Large intestine (tissue), 3 donors: ENCODE results near the gene CNN2. TPM values are rescaled to one million over a fixed set of nuclear protein-coding genes. Genes with fewer than 3 reads are reported as not detected.

Experiments
- DNase-seq, 2 donors: peaks; one replicate each; pipeline versions ENCODE4 v3.0.0 to v3.0.0-alpha.2; 2013
- H3K27ac ChIP-seq: one replicate; pipeline ENCODE4 v1.5.1; 2013; ENCODE audit warnings: low read length
- H3K27me3 ChIP-seq: 2 replicates; pipeline ENCODE4 v1.6.1; 2013; ENCODE audit warnings: low read length; ENCODE audit not compliant: control insufficient read depth, insufficient read depth
- H3K36me3 ChIP-seq: 2 replicates; pipeline ENCODE4 v1.6.1; 2013; ENCODE audit warnings: low read length; ENCODE audit not compliant: control insufficient read depth, insufficient read depth
- H3K4me1 ChIP-seq: one replicate; pipeline ENCODE4 v1.6.1; 2013; ENCODE audit warnings: low read length; ENCODE audit not compliant: control insufficient read depth, insufficient read depth
- H3K4me3 ChIP-seq: one replicate; pipeline ENCODE4 v1.5.1; 2013; ENCODE audit warnings: low read length
- H3K9me3 ChIP-seq: one replicate; pipeline ENCODE4 v1.6.1; 2013; ENCODE audit warnings: mild to moderate bottlenecking, low read depth, low read length, moderate library complexity; ENCODE audit not compliant: control insufficient read depth
- WGBS: methylation state at CpG from one replicate; pipeline ENCODE4 v1.1.5; 2013; ENCODE audit warnings: low lambda C conversion rate; ENCODE audit not compliant: insufficient coverage; 5-methylcytosine and 5-hydroxymethylcytosine counted together
- polyA plus RNA-seq: library from polyadenylated mRNA; unstranded; fragments of 120-200 nt; gene quantifications from one replicate; pipeline ENCODE4 v1.2.1, GENCODE V29; 2013

CNN2 gene
- polyA plus RNA-seq, 1 donor: 31.5 TPM

DNA sequence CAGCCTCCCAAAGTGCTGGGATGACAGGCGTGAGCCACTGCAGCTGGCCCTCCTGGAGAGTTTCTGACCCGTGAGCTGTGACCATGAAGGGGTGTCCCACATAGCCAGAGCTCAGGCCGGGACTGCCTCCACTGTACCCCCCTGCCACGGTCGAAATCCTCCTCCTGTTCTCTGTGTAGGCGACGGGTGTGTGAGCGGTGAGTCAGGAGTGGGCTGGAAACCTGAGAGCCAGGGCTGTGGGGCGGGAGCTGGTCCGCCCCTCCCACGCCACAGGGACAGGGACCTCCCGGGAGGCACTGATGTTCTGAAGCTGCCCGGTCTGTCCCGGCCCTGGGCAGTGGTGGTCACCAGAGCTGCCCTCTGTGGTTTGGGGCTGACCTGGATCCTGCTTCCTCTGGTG lies 38.3 kb upstream of the CNN2 start:
- DNase-seq: no peak
- no peaks in the 10 kb centered on the region for H3K27me3 ChIP-seq
- H3K4me3 ChIP-seq: no peak overlapping the region
- H3K9me3 ChIP-seq: peaks cover 15% of the 10 kb centered on the region
- peaks cover 8% of the 10 kb centered on the region for H3K4me1 ChIP-seq
- H3K27ac ChIP-seq: no peak overlapping the region
- WGBS: no CpG with 5 or more reads among the region's 14 CpGs
- peaks cover 48% of the 10 kb centered on the region for H3K36me3 ChIP-seq

DNA sequence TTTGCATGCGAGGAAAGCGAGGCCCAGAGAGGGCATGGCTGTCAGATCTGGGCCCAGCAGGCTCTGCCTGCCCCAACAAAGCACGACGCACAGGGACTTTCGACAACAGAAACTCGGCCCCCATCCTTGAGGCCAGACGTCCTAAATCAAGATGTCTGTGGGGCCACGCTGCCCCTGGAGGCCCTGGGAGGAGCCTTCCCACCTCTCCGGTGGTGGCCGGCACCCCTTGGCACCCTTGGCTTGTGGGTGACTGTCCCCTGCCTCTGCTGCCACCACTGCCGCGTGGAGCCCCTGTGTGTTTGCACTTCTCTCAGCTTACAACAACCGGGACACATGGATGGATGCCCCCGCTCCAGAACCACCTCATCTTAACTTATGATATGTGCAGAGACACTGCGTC lies 37.9 kb upstream of the CNN2 start:
- Histone ChIP-seq H3K27ac (no peak overlapping the region), H3K4me3 (no peak overlapping the region), H3K9me3 (peaks cover 16% of the 10 kb centered on the region), H3K27me3 (no peaks in the 10 kb centered on the region), H3K36me3 (peaks cover 50% of the 10 kb centered on the region), H3K4me1 (peaks cover 5% of the 10 kb centered on the region)
- WGBS: no CpG with 5 or more reads among the region's 15 CpGs
- DNase-seq: no peak

DNA sequence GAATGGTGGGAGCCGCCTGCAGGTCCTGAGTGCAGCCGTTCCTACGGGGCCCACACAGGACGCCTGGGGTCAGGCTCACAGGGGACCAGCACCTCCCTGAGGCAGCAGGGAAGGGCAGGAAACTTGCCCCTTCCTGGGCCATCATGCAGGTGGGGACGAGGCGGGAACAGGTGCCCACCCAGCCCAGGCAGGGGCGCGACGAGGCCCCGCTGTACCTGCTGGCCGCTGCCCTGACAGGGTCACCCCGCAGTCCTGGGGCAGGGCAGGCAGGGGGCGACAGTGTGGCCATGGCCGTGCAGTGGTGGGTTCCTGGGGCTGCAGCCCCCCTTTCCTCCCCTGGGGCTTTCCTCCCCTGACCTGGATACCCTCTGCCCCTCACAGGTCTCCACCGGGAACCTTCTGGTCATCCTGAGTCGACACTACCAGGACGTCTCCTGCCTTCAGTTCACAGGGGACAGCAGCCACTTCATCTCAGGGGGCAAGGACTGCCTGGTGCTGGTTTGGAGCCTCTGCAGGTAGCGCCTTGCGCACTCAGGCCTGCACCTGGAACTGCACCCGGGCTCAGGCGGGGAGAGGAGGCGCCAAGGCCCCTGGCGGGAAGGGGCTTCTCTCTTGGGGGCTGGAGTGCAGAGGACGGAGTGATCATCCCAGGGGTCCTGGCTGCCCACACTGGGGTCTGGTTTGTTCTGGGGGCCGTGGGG lies 36.9 kb upstream of the CNN2 start:
- WGBS: no CpG with 5 or more reads among the region's 25 CpGs
- DNase-seq: no peak
- Histone ChIP-seq H3K4me3 (no peak overlapping the region), H3K36me3 (peaks cover 56% of the 10 kb centered on the region), H3K27me3 (no peaks in the 10 kb centered on the region), H3K4me1 (no peaks in the 10 kb centered on the region), H3K27ac (no peak overlapping the region), H3K9me3 (peaks cover 16% of the 10 kb centered on the region)

DNA sequence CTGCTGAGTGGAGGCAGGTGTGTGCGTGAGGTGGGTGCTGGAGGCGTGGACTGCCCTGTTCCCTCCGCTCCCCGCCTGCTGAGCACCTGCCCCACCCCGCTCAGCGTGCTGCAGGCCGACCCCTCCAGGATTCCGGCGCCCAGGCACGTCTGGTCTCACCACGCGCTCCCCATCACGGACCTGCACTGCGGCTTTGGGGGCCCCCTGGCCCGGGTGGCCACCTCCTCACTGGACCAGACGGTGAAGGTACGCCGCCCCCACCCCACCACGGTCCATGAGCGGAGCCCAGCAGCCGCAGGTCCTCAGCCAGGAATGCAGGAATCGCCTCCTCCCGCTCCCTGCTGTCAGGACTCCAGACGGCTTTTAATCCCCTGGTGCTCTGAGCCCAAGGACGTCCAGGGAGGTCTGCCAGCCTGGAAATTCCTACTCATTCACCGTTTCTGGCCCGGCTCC lies 36.3 kb upstream of the CNN2 start:
- Histone ChIP-seq H3K4me1 (no peaks in the 10 kb centered on the region), H3K9me3 (peaks cover 16% of the 10 kb centered on the region), H3K27me3 (peaks cover 2% of the 10 kb centered on the region), H3K27ac (no peak overlapping the region), H3K36me3 (peaks cover 58% of the 10 kb centered on the region), H3K4me3 (no peak overlapping the region)
- no CpG with 5 or more reads among the region's 27 CpGs for WGBS
- DNase-seq: no peak

DNA sequence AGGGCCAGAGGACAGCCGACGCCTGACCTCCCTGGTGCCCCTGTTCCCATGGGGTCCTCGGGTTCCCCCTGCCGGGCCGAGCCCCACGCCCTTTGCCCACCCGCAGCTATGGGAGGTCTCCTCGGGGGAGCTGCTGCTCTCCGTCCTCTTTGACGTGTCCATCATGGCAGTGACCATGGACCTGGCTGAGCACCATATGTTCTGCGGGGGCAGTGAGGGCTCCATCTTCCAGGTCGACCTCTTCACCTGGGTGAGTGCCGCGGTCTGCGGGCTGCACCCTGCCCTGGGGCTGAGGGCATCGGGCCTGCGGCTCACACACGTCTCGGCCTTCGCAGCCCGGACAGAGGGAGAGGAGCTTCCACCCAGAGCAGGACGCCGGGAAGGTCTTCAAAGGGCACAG lies 35.7 kb upstream of the CNN2 start:
- no peak overlapping the region for H3K4me3 ChIP-seq
- peaks cover under 1% of the 10 kb centered on the region for H3K4me1 ChIP-seq
- WGBS: no CpG with 5 or more reads among the region's 23 CpGs
- H3K36me3 ChIP-seq: peaks cover 56% of the 10 kb centered on the region
- H3K27me3 ChIP-seq: peaks cover 8% of the 10 kb centered on the region
- H3K27ac ChIP-seq: no peak overlapping the region
- DNase-seq: no peak
- H3K9me3 ChIP-seq: peaks cover 20% of the 10 kb centered on the region

DNA sequence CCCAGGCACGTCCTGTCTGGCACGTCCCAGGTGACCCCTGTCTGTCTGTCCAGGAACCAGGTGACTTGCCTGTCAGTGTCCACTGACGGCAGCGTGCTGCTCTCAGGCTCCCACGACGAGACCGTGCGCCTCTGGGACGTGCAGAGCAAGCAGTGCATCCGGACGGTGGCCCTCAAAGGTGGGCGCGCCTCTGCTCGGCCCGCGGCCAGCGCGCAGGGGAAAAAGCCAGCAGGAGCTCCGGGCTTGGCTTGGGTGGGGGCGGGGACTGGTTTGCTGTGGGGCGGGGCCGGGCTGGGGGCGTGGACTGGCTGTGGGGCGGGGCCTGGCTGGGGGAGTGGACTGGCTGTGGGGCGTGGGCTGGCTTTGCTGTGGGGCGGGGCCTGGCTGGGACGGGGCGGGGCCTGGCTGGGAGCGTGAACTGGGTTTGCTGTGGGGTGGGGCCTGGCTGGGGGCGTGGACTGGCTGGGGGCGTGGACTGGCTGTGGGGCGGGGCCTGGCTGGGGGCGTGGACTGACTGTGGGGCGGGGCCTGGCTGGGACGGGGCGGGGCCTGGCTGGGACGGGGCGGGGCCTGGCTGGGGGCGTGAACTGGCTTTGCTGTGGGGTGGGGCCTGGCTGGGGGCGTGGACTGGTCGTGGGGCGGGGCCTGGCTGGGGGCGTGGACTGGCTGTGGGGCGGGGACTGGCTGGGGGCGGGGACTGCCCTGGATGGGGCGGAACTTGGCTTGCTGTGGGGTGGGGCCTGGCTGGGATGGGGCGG lies 35.1 kb upstream of the CNN2 start:
- H3K27me3 ChIP-seq: peaks cover 14% of the 10 kb centered on the region
- no peak overlapping the region for H3K27ac ChIP-seq
- DNase-seq: no peak
- H3K4me3 ChIP-seq: no peak overlapping the region
- peaks cover 6% of the 10 kb centered on the region for H3K4me1 ChIP-seq
- H3K36me3 ChIP-seq: peaks cover 50% of the 10 kb centered on the region
- peaks cover 25% of the 10 kb centered on the region for H3K9me3 ChIP-seq
- no CpG with 5 or more reads among the region's 47 CpGs for WGBS

DNA sequence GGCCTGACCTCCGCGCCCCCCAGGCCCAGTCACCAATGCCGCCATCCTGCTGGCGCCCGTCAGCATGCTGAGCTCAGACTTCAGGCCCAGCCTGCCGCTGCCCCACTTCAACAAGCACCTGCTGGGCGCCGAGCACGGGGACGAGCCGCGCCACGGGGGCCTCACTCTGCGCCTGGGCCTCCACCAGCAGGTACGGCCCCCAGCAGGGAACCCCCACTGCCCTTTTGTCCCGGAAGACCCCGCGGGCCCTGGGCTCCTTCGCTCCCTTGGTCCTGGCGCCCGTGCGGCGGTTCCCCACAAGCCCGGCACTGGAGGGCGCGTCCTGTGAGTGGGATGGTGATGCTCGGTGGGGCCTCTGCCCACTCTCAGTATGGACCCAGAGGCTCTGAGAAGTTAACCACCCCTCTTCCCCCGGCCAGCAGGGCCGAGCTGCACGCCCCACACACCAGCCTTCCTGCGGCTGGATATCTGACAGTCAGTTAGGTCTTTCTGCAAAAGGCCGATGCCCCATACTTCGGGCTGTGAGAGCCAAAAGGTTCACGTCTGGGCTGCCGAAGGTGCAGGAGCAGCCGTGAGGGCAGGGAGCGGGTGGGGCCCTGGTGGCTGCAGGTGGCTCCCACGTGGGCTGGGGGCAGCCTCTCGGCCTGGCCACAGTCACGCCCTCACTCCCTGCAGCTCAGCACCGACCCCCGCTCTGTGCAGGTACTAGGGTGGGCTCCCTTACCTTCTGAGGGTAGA lies 34.3 kb upstream of the CNN2 start:
- Histone ChIP-seq H3K4me1 (peaks cover 9% of the 10 kb centered on the region), H3K9me3 (peaks cover 25% of the 10 kb centered on the region), H3K36me3 (peaks cover 45% of the 10 kb centered on the region), H3K27me3 (peaks cover 21% of the 10 kb centered on the region), H3K27ac (no peak overlapping the region), H3K4me3 (no peak overlapping the region)
- DNase-seq: no peak
- no CpG with 5 or more reads among the region's 42 CpGs for WGBS

DNA sequence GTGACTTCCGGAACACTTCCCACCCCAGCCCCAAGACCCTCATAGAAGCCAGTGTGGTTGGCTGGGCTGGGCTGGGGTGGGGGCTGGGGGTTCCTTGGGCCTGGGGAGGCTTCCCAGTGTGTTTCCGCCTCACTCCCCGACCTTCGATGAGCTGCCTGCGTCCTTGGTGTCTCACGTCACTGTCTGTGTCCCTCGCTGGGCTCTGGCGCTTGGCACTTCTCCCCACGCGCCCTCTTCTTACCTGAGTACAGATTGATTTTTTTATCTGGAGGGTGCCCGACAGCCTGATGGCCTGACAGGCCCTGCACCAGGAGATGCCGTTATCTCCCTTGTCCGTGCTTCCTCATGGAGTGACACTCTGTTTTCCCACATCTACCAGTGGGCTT lies 33.7 kb upstream of the CNN2 start:
- Histone ChIP-seq H3K27me3 (peaks cover 27% of the 10 kb centered on the region), H3K36me3 (peaks cover 42% of the 10 kb centered on the region), H3K27ac (no peak overlapping the region), H3K4me1 (peaks cover 9% of the 10 kb centered on the region), H3K9me3 (peaks cover 27% of the 10 kb centered on the region), H3K4me3 (no peak overlapping the region)
- no CpG with 5 or more reads among the region's 13 CpGs for WGBS
- no peak for DNase-seq

DNA sequence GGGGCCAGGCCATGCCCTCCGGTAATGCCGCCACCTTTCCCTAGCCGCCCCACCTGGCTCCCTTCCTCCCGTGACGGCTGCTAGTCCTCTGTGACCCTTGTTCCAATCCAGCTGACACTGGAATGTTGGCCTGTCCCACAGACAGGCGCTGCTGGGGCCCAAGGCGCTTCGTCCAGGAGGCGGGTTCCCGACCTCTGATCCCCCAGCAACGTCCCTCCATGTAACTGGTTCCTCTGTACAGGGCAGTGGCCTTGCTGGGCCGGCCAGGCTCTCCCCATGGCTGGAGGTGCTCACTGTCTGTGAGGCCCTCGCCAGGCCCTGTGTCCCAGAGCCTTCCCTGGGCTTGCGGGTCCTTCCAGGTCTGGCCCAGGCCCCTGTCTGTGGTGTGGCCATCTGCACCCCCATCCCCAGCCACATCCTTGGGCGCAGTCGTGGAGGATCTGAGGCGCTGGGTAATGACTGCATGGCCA lies 33.0 kb upstream of the CNN2 start:
- H3K27ac ChIP-seq: no peak overlapping the region
- no CpG with 5 or more reads among the region's 17 CpGs for WGBS
- H3K36me3 ChIP-seq: peaks cover 37% of the 10 kb centered on the region
- H3K9me3 ChIP-seq: peaks cover 27% of the 10 kb centered on the region
- DNase-seq: no peak
- no peak overlapping the region for H3K4me3 ChIP-seq
- H3K27me3 ChIP-seq: peaks cover 34% of the 10 kb centered on the region
- H3K4me1 ChIP-seq: peaks cover 9% of the 10 kb centered on the region

DNA sequence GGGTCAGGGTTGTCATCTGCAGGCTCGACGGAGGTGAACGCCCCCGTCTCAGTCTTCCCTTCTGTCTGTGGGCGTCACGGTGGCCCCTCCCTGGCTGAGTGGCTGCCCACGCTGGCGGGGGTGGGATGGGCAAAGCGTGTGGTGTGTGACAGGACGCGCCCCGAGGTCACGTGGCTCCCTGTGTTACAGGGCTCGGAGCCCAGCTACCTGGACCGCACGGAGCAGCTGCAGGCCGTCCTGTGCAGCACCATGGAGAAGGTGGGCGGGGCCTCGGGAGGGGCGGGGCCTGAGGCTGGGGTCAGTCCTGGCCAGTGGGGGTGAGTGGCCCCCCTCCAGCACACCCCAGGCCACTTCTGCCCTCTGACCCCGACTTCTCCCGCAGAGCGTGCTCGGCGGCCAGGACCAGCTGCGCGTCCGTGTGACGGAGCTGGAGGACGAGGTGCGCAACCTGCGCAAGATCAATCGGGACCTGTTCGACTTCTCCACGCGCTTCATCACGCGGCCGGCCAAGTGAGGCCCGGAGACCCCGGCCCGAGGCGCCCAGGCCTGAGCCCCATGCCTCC lies 32.5 kb upstream of the CNN2 start:
- peaks cover 27% of the 10 kb centered on the region for H3K9me3 ChIP-seq
- DNase-seq: no peak
- peaks cover 39% of the 10 kb centered on the region for H3K27me3 ChIP-seq
- H3K4me3 ChIP-seq: no peak overlapping the region
- H3K4me1 ChIP-seq: peaks cover 9% of the 10 kb centered on the region
- no peak overlapping the region for H3K27ac ChIP-seq
- peaks cover 34% of the 10 kb centered on the region for H3K36me3 ChIP-seq
- WGBS: no CpG with 5 or more reads among the region's 43 CpGs
